Measurements from ENCODE around the gene INPP5E. TPM values are rescaled to one million over a fixed set of nuclear protein-coding genes. Genes with fewer than 3 reads are reported as not detected.

INPP5E gene
- total RNA-seq, 6 experiments from 2014 or later = 5.9 to 7.6 (median 6.0) TPM

- Histone ChIP-seq H3K4me1 (peaks cover 0 to 14% (median 0%) of the 10 kb centered on the region in 4 donors), H3K9me3 (no peaks in the 10 kb centered on the region), H3K27me3 (no peaks in the 10 kb centered on the region), H3K4me3 (no peak overlapping the region), H3K36me3 (peaks cover 0 to 30% (median 8%) of the 10 kb centered on the region in 4 donors), H3K27ac (no peak overlapping the region)
- WGBS (ENCODE audit: insufficient coverage, low coverage, low lambda C conversion rate, missing lambda C conversion rate) = no CpG with 5 or more reads among the region's 18 CpGs
- ATAC-seq = no peak
- no peak for DNase-seq
- no peak for TF ChIP-seq CTCF (IDR thresholded peaks at IDR 0.05)
- TF ChIP-seq POLR2A (IDR thresholded peaks at IDR 0.05) = no peak
- intact Hi-C loops (cut with DNase I) = no loop called here
Observed at GRCh38 chr9:136379003-136379287, 60.7 kb downstream of the INPP5E start.

Other genes with a start within 250 kb of the INPP5E start
- gene LHX3, start 234.7 kb downstream of the INPP5E start, total RNA-seq = not detected
- 1 to 10 TPM; 2.9 to 8.7 (median 6.4) TPM for gene QSOX2, start 194.0 kb downstream of the INPP5E start, total RNA-seq
- gene CCDC187, start 135.8 kb downstream of the INPP5E start, total RNA-seq = under 1 TPM in 3 of 6 experiments, not detected in 3; 0.09 to 0.80 (median 0.62) TPM
- 1 to 10 TPM; 1.3 to 4.8 (median 4.1) TPM for gene GPSM1, start 112.3 kb downstream of the INPP5E start, total RNA-seq
- 10 to 100 TPM in 3 of 6 experiments, 1 to 10 TPM in 3; 5.0 to 26.0 (median 10.4) TPM for gene DNLZ, start 76.1 kb downstream of the INPP5E start, total RNA-seq
- gene CARD9, start 66.2 kb downstream of the INPP5E start, total RNA-seq = 1 to 10 TPM in 3 of 6 experiments, under 1 TPM in 3; 0.48 to 1.6 (median 1.1) TPM
- 1 to 10 TPM; 3.8 to 6.5 (median 5.4) TPM for gene SNAPC4, start 39.7 kb downstream of the INPP5E start, total RNA-seq
- gene ENTR1, start 29.2 kb downstream of the INPP5E start, total RNA-seq = 10 to 100 TPM; 27.9 to 53.5 (median 35.4) TPM
- gene PMPCA, start 29.2 kb downstream of the INPP5E start, total RNA-seq = 10 to 100 TPM; 49.6 to 64.9 (median 52.8) TPM
- 100 to 1,000 TPM in 2 of 6 experiments, 10 to 100 TPM in 4; 46.9 to 108 (median 72.0) TPM for gene SEC16A, start 43.2 kb upstream of the INPP5E start, total RNA-seq
- gene NOTCH1, start 106.2 kb upstream of the INPP5E start, total RNA-seq = 10 to 100 TPM; 17.4 to 26.2 (median 19.3) TPM
- 10 to 100 TPM; 26.7 to 54.2 (median 45.8) TPM for gene EGFL7, start 223.1 kb upstream of the INPP5E start, total RNA-seq
- 100 to 1,000 TPM; 117 to 379 (median 184) TPM for gene AGPAT2, start 247.6 kb upstream of the INPP5E start, total RNA-seq

Measured in right lobe of liver (tissue), 6 donors.